ENCODE measurements around the gene FAM151B. TPM values are rescaled to one million over a fixed set of nuclear protein-coding genes. Genes with fewer than 3 reads are reported as not detected.

The FAM151B gene
- polyA plus RNA-seq, 3 donors from 2014 or later: not detected

GRCh38 chr5:80516826-80517225, 28.9 kb downstream of the FAM151B start:
- H3K4me1 Mint-ChIP-seq: no peaks in the 10 kb centered on the region
- no peaks in the 10 kb centered on the region for H3K9me3 Mint-ChIP-seq
- no peak overlapping the region for H3K4me3 Mint-ChIP-seq
- no peak overlapping the region for H3K27ac Mint-ChIP-seq
- peaks cover 0 to 2% (median 0%) of the 10 kb centered on the region in 3 donors for H3K27me3 Mint-ChIP-seq (ENCODE audit: low read depth in 3 of 3)
- H3K36me3 Mint-ChIP-seq: no peaks in the 10 kb centered on the region
- no peak for DNase-seq

- Mint-ChIP-seq H3K4me1 (no peaks in the 10 kb centered on the region), H3K9me3 (peaks cover 0 to 4% (median 0%) of the 10 kb centered on the region in 6 donors), H3K36me3 (no peaks in the 10 kb centered on the region)
These were observed 52.8 kb downstream of the FAM151B start for GRCh38 chr5:80540691-80541090.

GRCh38 chr5:80541392-80541791, 53.5 kb downstream of the FAM151B start:
- Mint-ChIP-seq H3K27ac (no peak overlapping the region), H3K4me3 (no peak overlapping the region), H3K4me1 (no peaks in the 10 kb centered on the region), H3K9me3 (peaks cover 0 to 2% (median 0%) of the 10 kb centered on the region in 6 donors), H3K27me3 (ENCODE audit: low read depth in 3 of 3) (peaks cover 2 to 10% (median 8%) of the 10 kb centered on the region in 3 donors), H3K36me3 (no peaks in the 10 kb centered on the region)
- DNase-seq: no peak

More at GRCh38 chr5:80540691-80541090, 52.8 kb downstream of the FAM151B start:
- H3K4me3 Mint-ChIP-seq: no peak overlapping the region
- DNase-seq: no peak
- H3K27me3 Mint-ChIP-seq (ENCODE audit: low read depth in 3 of 3): peaks cover 2 to 10% (median 6%) of the 10 kb centered on the region in 3 donors
- H3K27ac Mint-ChIP-seq: no peak overlapping the region

- peaks cover 0 to 6% (median 0%) of the 10 kb centered on the region in 6 donors for H3K9me3 Mint-ChIP-seq
- H3K4me1 Mint-ChIP-seq: no peaks in the 10 kb centered on the region
- no peaks in the 10 kb centered on the region for H3K36me3 Mint-ChIP-seq
- DNase-seq: no peak
- H3K4me3 Mint-ChIP-seq: no peak overlapping the region
- H3K27ac Mint-ChIP-seq: no peak overlapping the region
- peaks cover 4 to 16% (median 8%) of the 10 kb centered on the region in 3 donors for H3K27me3 Mint-ChIP-seq (ENCODE audit: low read depth in 3 of 3)
These were observed 66.7 kb downstream of the FAM151B start for GRCh38 chr5:80554646-80555045.

- Mint-ChIP-seq H3K36me3 (no peaks in the 10 kb centered on the region), H3K27me3 (ENCODE audit: low read depth in 3 of 3) (peaks cover 5 to 16% (median 8%) of the 10 kb centered on the region in 3 donors), H3K4me1 (no peaks in the 10 kb centered on the region), H3K4me3 (no peak overlapping the region), H3K9me3 (peaks cover 0 to 6% (median 0%) of the 10 kb centered on the region in 6 donors), H3K27ac (no peak overlapping the region)
- DNase-seq: no peak
These were observed 67.2 kb downstream of the FAM151B start for GRCh38 chr5:80555099-80555498.

- H3K36me3 Mint-ChIP-seq: no peaks in the 10 kb centered on the region
- DNase-seq: no peak
- no peaks in the 10 kb centered on the region for H3K4me1 Mint-ChIP-seq
- no peaks in the 10 kb centered on the region for H3K9me3 Mint-ChIP-seq
- no peak overlapping the region for H3K4me3 Mint-ChIP-seq
- peaks cover 5 to 8% (median 6%) of the 10 kb centered on the region in 3 donors for H3K27me3 Mint-ChIP-seq (ENCODE audit: low read depth in 3 of 3)
- no peak overlapping the region for H3K27ac Mint-ChIP-seq
These were observed 71.3 kb downstream of the FAM151B start for GRCh38 chr5:80559244-80559643.

- Mint-ChIP-seq H3K36me3 (no peaks in the 10 kb centered on the region), H3K4me1 (peaks cover 0 to 4% of the 10 kb centered on the region in 2 donors), H3K27me3 (ENCODE audit: low read depth in 3 of 3) (peaks cover 10 to 13% (median 13%) of the 10 kb centered on the region in 3 donors)
These were observed 77.4 kb downstream of the FAM151B start for GRCh38 chr5:80565330-80565729.

GRCh38 chr5:80566711-80567259, 78.9 kb downstream of the FAM151B start:
- Mint-ChIP-seq H3K27me3 (ENCODE audit: low read depth in 3 of 3) (peaks cover 15 to 20% (median 18%) of the 10 kb centered on the region in 3 donors), H3K9me3 (no peaks in the 10 kb centered on the region), H3K4me1 (peaks cover 0 to 7% of the 10 kb centered on the region in 2 donors), H3K27ac (no peak overlapping the region), H3K36me3 (no peaks in the 10 kb centered on the region), H3K4me3 (no peak overlapping the region)
- DNase-seq: no peak

More at GRCh38 chr5:80565330-80565729, 77.4 kb downstream of the FAM151B start:
- H3K4me3 Mint-ChIP-seq: no peak overlapping the region
- no peak for DNase-seq
- H3K27ac Mint-ChIP-seq: no peak overlapping the region
- no peaks in the 10 kb centered on the region for H3K9me3 Mint-ChIP-seq

GRCh38 chr5:80568251-80568650, 80.4 kb downstream of the FAM151B start:
- H3K4me3 Mint-ChIP-seq: peak overlapping the region in 1 of 5 donors; percentile 40
- peaks cover 18 to 26% (median 20%) of the 10 kb centered on the region in 3 donors for H3K27me3 Mint-ChIP-seq (ENCODE audit: low read depth in 3 of 3)
- no peak overlapping the region for H3K27ac Mint-ChIP-seq
- H3K9me3 Mint-ChIP-seq: no peaks in the 10 kb centered on the region
- H3K4me1 Mint-ChIP-seq: peaks cover 0 to 7% of the 10 kb centered on the region in 2 donors
- H3K36me3 Mint-ChIP-seq: no peaks in the 10 kb centered on the region
- no peak for DNase-seq

GRCh38 chr5:80569086-80569960, 81.4 kb downstream of the FAM151B start:
- H3K4me1 Mint-ChIP-seq: peaks cover 0 to 7% of the 10 kb centered on the region in 2 donors
- peaks cover 18 to 26% (median 20%) of the 10 kb centered on the region in 3 donors for H3K27me3 Mint-ChIP-seq (ENCODE audit: low read depth in 3 of 3)
- H3K9me3 Mint-ChIP-seq: no peaks in the 10 kb centered on the region
- H3K4me3 Mint-ChIP-seq: no peak overlapping the region
- no peaks in the 10 kb centered on the region for H3K36me3 Mint-ChIP-seq
- DNase-seq: no peak
- no peak overlapping the region for H3K27ac Mint-ChIP-seq

- H3K27me3 Mint-ChIP-seq (ENCODE audit: low read depth in 3 of 3): peaks cover 18 to 26% (median 20%) of the 10 kb centered on the region in 3 donors
These were observed 82.3 kb downstream of the FAM151B start, which contains the start of gene ANKRD34B for GRCh38 chr5:80569961-80570786. Gene ANKRD34B (minus strand): TSS chr5:80570280. CDS start chr5:80560019, 10,261 bp downstream.

GRCh38 chr5:80573062-80573461, 85.2 kb downstream of the FAM151B start:
- Mint-ChIP-seq H3K27me3 (ENCODE audit: low read depth in 3 of 3) (peaks cover 11 to 22% (median 19%) of the 10 kb centered on the region in 3 donors), H3K4me3 (no peak overlapping the region), H3K27ac (no peak overlapping the region), H3K36me3 (no peaks in the 10 kb centered on the region), H3K9me3 (no peaks in the 10 kb centered on the region), H3K4me1 (peaks cover 0 to 7% of the 10 kb centered on the region in 2 donors)
- no peak for DNase-seq

More at GRCh38 chr5:80569961-80570786, 82.3 kb downstream of the FAM151B start, which contains the start of gene ANKRD34B:
- no peaks in the 10 kb centered on the region for H3K9me3 Mint-ChIP-seq
- DNase-seq: no peak
- no peak within 1 kb of the TSS for H3K27ac Mint-ChIP-seq
- peaks cover 0 to 7% of the 10 kb centered on the region in 2 donors for H3K4me1 Mint-ChIP-seq
- peak within 1 kb of the TSS in 3 of 5 donors; percentile 36 to 54 (median 44) for H3K4me3 Mint-ChIP-seq
- H3K36me3 Mint-ChIP-seq: no peaks in the 10 kb centered on the region

GRCh38 chr5:80576383-80576782, 88.5 kb downstream of the FAM151B start:
- no peak overlapping the region for H3K27ac Mint-ChIP-seq
- DNase-seq: no peak
- H3K27me3 Mint-ChIP-seq (ENCODE audit: low read depth in 3 of 3): peaks cover 3 to 15% (median 12%) of the 10 kb centered on the region in 3 donors
- H3K9me3 Mint-ChIP-seq: peaks cover 0 to 2% (median 0%) of the 10 kb centered on the region in 6 donors
- no peak overlapping the region for H3K4me3 Mint-ChIP-seq
- no peaks in the 10 kb centered on the region for H3K36me3 Mint-ChIP-seq
- H3K4me1 Mint-ChIP-seq: no peaks in the 10 kb centered on the region

Data from immature natural killer cell (primary cell).